Activated CD4-positive, alpha-beta T cell treated with anti-CD3 and anti-CD28 coated beads for 24 hours (primary cell): Measurements from ENCODE around the gene ZNF138.
"Not testable (repeated sequence)": the region's sequence is repeated elsewhere in the genome, so short reads cannot be mapped to it uniquely, and the experiment has no call there.

Source experiments
- DNase-seq, 2 donors: peaks; one replicate each; pipeline ENCODE4 v3.0.0-alpha.2; 2020; ENCODE audit warnings: low read depth in 2 of 2

Gene ZNF138

DNA sequence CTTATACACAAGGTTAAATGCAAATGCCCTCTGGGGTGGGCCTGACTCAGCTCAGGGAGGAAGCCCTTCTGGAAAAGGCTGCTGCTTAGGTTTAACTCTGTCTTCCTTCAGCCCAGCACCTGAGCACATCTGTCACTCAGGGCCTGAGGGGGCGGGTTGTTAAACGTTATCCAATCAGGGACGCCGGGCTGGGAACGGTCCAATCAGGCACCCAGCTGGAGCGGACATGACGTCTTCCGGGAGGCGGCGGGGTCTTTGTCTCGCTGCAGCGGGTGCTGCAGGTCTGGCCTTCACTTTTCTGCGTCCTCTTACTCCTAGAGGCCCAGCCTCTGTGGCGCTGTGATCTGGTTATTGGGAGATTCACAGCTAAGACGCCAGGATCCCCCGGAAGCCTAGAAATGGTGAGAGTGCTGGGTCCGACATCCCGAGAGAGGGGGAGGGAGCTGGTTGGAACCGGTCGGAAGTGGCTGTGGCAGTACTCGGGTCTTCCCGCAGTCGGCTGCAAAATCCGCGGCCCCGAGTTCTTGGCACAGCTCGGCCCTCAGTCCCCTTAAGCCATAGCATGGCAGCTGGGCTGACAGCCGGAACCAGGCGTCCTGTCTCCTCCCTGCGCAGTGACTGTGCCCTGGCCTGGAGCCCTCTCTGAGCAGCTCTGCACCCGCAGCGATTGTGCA lies at the start of gene ZNF138:
Gene ZNF138 (plus strand): TSS at position 258 of the 674 bp plus-strand sequence. CDS start 141 bp downstream, at position 399.
- peak; percentile 88 to 90 for DNase-seq

DNA sequence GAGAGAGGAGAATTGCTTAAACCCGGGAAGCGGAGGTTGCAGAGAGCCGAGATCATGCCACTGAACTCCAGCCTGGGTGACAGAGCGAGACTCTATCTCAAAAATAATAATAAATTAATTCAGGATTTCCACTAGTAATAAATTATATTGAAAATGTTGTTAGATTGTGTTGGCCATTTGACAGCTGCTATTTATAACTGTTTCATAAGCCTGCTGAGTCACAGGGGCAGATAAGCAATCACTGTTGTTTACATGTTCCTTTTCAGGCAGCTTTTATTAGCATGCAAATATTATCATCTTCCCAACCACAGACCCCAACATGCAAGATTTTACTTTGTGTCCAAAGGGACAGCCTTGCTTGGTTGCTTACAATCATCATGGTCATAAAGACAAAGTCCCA lies 49.5 kb upstream of the ZNF138 start:
- no peak for DNase-seq

DNA sequence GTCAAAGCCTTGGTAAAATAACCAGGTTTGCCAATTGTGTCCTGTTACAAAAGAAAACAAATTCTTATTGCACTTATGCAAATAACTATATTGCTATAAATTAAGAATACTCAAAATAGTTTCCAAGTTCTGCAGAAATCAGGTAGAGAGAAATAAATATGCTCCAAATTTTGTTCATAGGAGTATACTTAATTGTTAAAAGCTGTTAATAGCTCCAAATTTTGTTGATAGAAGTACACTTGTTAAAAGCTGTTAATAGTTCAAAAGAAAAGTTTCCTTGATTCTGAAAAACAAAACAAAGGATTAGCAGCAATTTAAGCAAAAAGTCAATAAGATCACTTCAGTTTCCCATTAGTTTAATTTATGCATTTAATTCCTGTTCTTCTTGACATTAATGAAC lies 46.4 kb upstream of the ZNF138 start:
- no peak for DNase-seq

DNA sequence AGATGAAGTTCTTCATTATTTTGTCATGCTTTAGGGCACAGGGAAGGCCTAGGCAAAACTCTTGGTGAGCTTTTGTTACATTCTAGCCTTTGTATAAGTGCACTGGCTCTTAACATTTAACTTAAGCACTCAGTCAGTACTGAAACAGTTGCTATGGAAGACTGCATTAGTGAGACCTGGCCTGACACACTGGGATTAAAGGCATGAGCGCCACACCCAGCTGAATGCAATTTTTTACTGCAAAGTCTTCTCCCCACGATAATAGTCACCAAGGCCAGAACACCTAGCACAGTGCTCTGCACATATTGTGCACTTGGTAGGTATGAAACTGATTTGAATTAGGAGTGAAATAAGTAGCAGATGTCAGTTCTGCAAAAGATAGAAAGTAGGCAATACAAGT lies 41.2 kb upstream of the ZNF138 start:
- no peak for DNase-seq

DNA sequence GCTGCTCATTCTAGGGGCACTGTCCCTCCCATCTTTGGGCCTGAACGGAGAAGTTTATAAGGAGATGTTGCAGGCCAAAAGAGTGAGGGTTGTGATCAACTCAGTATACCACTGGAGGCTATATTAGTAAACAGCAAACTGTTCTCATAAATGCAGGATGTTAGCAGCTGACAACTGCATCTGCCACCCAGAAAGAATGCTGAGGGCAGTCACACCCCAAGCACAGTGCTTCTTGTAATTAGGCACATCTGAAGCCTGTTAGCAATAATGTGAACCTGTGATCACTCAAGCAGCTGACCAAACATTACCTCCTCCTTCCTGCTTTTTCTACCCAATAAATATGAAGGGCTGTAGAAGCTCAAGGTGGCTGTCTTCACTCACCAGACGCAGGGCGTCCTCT lies 38.4 kb upstream of the ZNF138 start:
- no peak for DNase-seq

DNA sequence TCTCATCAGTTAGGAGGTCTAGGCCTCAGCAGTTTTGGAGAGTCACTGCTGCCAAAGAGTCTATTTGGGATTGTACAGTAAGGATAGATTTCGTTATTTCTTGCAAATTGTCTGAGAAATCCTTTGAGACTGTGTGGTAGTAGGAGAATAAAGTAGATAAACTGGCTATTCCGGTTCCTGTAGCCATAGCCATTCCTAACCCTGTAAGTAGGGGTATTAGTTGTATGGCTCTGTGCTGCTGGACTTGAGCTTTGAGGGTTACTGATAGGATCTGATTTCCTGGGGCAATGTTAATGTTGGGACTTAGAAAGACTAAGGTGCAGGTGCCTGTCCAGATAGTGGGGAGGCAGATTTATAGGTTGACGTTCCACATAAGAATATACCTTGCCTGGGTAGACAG lies 36.1 kb upstream of the ZNF138 start:
- DNase-seq: no peak

DNA sequence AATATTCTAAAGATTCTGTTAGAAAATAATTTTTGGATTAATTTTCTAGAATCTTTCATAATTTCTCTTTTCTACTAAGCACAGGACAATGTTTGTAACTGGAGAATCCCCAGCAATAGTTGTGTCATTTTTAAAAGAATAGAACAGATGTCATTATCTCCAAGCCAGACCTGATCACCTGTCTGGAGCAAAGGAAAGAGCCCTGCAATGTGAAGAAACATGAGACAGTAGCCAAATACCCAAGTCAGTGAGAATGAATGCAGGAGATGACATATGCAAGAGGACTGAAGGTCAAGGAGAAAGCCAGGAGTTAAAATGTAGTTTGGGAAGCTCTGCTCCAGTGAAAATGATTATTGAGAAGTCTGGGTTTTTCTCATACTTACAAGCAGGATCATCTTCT lies 25.4 kb upstream of the ZNF138 start:
- no peak for DNase-seq

DNA sequence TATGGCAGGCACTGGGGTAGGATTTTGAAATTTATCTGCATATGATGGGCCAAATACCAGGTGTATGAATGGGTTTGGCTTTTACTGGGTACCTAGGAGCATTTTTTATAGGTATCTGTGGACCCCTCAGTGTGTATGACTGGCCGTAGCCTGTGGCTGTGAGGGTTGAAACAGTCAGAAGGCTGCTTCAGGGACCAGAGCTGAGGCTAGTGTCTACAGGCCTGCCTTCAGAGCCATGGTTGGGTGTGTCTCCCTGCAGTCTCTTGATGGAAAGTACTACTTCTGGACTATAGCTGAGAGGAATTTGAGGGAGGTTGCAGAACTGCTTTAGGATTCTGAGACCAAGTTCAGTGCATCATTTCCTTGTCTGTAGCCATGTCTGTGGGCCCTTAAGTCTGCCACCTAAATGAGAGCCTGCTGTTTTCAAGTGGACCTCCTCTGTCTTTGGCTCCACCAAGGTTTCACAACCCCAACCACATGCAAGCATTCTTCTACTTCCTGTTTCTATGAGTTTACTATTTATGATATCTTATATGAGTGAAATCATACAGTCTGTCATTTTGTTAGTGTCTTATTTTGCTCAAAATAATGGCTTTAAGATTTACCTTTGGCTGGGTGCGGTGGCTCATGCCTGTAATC lies 19.9 kb upstream of the ZNF138 start:
- DNase-seq: no peak

DNA sequence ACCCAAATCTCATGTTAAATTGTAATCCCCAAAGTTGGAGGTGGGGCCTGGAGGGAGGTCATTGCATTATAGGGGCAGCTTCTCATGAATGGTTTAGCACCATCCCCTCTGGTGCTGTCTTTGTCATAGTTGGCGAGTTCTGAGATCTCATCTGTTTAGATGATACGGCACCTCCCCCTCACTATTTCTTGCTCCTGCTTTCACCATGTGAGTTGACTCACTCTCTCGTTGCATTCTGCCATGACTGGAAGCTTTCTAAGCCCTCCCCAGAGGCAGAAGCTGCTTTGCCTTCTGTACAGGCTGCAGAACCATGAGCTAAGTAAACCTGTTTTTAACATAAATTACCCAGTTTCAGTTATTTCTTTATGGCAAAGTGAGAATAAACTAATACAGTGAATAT lies 18.9 kb upstream of the ZNF138 start:
- no peak for DNase-seq

DNA sequence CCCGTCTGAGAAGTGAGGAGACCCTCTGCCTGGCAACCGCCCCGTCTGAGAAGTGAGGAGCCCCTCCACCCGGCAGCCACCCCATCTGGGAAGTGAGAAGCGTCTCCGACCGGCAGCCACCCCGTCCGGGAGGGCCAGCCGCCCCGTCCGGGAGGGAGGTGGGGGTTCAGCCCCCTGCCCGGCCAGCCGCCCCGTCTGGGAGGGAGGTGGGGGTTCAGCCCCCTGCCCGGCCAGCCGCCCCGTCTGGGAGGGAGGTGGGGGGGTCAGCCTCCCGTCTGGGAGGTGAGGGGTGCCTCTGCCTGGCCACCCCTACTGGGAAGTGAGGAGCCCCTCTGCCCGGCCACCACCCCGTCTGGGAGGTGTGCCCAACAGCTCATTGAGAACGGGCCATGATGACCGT lies 9.4 kb upstream of the ZNF138 start:
- DNase-seq: not testable (repeated sequence)

DNA sequence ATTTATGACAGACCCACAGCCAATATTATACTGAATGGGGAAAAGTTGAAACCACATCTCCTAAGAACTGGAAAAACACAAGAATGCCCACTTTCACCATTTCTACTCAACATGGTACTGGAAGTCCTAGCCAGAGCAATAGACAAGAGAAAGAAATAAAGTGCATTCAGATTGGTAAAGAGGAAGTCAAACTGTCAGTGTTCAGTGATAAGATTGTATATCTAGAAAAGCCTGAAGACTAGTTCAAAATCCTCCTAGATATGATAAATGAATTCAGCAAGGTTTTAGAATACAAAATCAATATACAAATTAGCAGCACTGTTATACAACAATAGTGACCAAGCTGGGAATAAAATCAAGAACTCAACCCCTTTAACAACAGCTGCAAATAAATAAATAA lies 6.9 kb upstream of the ZNF138 start:
- DNase-seq: no peak

DNA sequence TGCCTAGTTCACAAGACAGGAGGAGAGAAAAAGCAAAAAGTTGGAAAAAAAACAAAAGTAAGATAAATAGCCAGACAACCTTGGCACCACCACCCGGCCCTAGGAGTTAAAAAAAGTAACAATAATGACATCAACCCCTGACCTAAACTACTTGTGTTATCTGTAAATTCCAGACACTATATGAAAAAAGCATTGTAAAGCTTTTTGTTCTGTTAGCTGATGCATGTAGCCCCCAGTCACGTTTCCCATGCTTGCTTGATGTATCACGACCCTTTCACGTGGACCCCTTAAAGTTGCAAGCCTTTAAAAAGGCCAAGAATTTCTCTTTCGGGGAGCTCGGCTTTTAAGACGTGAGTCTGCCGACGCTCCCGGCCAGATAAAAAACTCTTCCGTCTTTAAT lies 5.0 kb upstream of the ZNF138 start:
- not testable (repeated sequence) for DNase-seq

DNA sequence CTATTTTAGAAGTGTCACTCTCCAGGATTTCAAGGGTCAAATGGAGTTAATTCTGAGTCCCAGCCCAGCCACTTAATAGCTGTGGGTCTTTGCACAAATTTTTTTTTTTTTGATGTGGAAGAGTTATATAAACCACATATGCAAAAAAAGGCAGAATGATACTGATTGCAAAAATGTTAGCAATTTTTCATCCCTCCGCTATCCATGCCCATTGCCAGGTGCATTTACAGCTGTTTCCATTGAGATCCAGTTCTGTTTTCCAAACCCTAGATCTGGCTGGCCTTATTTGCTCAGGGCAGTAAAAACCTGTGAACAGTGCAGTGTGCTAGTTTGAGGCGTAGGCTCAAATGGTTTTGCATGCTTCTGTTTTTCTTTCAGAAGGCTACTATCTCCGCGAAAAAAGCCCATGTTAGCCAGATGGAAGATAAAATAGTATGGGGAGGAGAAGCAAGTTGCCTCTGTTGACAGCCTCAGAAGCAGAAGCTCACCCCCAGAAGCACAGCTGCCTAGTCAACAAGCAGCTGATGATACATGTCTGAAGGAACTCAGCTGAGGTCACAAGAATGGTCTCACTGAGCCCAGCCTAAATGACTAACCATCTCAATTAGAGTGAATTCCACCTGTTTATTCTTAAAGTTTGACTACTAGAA lies 997 bp upstream of the ZNF138 start:
- DNase-seq: no peak

DNA sequence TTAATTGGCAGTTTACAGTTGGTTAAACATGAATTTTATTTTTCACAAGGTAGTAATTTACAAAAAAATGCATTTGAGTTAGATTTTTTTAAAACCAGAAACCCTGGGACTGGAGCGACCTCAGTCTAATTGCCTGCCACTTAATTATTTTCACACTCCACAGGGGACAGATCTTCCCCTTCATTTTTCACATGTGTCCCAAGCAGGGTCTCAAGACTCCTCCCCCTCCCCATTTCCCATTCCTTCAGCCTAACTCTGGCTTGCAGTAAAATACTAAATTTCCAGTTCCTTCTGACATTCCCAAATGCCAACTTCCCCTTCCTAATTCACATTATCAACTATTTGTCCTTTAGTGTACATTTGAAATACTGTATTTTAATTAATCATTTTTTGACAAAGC lies 948 bp downstream of the ZNF138 start:
- DNase-seq: no peak

DNA sequence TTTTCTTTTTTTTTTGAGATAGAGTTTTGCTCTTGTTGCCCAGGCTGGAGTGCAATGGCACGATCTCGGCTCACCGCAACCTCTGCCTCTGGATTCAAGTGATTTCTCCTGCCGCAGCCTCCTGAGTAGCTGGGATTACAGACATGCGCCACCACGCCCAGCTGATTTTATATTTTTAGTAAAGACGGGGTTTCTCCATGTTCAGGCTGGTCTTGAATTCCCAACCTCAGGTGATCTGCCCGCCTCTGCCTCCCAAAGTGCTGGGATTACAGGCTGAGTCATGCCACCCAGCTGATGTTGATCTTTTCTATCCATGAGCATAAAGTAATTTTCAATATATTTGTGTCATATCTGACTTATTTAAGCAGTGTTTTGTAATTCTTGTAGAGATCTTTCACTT lies 4.9 kb downstream of the ZNF138 start:
- not testable (repeated sequence) for DNase-seq

DNA sequence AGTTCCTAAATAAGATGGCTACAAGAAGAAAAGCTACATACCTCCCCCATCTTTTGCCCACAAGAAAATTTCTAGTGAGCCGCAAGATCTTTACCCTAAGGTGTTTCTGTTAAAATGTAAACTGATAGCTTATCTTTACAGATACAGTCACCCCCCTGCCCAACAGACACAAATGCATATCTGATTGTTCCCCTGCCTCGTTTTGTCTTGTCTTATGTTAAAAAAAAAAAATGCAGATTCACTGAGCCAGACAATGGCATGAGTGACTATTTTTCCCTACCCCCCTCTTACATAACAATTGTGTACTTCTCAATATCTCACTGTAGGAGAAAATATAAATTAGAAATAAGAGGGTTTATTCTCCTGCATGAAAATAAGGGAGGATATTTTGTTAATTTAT lies 8.5 kb downstream of the ZNF138 start:
- no peak for DNase-seq

DNA sequence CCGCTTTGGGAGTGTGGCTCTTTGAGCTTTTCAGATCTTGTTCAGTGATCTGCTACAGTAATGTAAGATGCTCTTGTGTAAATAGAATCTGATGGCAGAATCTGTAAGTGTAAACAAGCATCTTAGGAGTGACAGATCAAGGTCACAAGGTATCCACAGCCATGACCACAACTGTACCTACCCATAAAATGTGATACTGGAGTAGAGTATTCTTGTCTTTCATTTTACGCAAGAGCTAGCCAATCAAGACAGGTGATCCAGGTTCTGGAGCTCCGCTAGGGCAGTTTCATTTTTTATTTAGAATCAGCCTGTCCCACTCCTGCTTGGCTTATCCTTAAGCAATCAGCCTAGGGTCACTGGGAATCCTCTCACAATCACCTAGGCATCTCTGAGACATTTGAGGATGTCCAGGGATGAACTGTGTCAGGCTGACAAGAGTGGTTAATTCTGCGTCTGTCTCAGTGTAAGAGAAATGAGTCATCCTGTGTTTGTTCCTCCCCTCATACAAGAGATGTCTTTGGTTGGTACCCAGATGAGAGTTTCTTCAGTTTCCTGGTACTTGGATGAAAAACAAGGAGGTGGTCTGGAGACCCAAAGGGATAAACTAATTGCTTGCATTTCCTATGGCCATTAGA lies 13.6 kb downstream of the ZNF138 start:
- no peak for DNase-seq

DNA sequence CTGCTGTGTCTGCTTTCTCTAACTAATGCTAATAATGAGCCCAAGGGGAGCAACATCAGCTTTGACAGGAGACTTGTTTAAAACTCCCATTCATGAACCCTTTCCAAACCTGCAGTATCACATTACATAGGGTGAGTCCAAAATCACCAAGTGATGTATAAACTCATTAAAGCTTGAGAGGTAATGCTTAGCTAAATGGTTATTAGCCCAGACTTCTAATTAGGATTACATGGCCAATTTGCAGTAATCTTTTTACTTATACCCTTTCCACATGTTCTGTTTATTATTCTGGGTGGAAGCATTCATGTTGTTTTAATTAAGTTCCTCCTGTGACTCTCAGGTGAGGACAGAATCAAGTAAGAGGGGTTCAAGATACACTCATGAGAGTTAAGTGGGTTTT lies 17.5 kb downstream of the ZNF138 start:
- DNase-seq: no peak

DNA sequence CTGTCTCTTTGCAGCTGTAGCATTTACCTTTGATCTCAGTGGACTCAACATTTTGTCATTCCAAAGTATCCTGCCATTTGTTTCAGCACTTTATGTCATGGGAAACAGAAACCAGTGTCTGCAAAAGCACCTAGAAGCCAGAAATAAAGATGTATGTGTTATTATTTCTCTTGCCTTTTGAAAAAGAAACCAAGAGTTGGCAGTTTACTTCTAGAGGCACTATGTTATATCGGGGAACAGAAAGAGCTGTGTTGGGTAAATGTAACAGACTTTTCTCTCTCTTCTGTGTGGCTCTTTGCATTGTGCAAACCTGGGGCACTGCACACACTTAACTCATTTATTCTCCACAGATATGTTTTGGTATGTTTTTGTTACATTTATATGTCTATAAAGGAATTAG lies 36.7 kb downstream of the ZNF138 start:
- no peak for DNase-seq

DNA sequence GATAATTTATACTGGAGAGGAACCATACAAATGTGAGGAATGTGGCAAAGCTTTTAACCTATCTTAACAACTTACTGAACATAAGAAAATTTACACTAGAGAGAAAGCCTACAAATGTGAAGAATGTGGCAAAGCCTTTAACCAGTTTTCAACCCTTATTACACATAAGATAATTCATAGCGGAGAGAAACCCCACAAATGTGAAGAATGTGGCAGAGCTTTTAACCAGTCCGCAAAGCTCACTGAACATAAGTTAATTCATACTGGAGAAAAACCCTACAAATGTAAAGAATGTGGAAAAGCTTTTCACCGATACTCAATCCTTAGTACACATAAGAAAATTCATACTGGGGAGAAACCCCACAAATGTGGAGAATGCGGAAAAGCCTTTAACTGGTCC lies 37.9 kb downstream of the ZNF138 start:
- no peak for DNase-seq

DNA sequence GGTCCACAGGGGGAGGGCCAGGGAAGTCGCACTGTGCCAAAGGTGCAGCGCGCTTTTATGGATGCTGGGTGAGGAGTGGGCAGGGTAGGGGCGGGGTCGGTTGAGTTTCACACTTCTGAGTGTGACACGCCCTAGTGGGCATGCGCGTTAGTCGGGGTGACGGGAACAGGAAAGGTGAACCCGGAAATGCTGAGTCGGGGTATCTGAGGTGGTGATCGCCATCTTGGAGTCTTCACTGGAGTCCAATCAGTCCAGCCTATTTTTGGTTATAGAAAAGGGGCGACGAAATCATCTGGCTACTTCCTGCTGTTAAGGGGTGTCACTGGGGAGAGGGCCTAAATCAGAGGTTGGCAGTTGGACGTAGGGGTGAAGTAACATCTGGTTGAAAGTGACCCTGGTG lies 40.8 kb downstream of the ZNF138 start:
- DNase-seq: no peak

DNA sequence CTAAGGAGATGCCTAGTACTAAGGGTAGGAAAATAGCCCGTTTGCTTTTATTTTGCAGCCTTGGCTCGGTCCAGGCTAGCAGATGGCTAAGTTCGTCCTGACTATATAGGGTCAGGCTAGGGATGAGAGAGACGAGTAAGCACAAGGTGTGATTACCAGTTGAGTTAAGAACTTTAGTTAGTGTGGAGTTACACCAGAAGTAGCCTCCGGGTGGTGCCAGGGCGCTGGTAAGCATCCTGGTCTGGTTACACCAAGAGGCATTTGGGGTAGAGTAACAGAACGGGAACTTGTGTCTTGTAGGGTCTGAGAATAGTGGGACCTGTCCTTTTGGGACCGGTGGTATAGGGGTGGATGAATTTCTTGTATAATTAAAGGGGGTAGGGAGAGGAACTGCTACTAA lies 41.6 kb downstream of the ZNF138 start:
- DNase-seq: not testable (repeated sequence)

DNA sequence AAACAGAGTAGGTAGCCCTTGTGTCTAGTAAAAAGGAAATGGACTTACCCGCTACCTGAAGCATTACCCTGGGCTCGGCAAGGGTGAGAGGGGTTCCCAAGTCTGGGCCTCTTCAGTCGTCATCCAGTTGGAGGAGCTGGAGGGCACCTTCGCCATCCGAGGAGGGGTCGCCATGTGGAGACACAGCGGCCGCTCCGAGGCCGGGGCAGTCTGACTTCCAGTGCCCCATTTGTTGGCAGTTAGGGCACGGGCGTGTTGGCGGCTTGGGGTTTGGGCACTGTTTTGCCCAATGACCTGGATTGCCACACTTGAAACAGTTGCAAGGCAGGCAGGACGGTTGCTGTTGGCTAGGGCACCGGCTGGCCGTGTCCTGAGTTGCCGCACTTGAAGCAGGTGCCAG lies 43.8 kb downstream of the ZNF138 start:
- DNase-seq: not testable (repeated sequence)
